GM18505 (cell line): ENCODE measurements around the gene CCL7.

ENCODE experiments used
- ATAC-seq: cut with Tn5 transposase; IDR thresholded peaks from one replicate; pipeline ENCODE4 v1.9.1; 2021; ENCODE audit not compliant: unreplicated experiment
- POLR2A ChIP-seq: IDR thresholded peaks from 4 replicates; pipeline ENCODE4 v1.6.1; 2011; ENCODE audit warnings: borderline replicate concordance; ENCODE audit not compliant: insufficient read depth, insufficient read length; ENCODE audit errors: extremely low read depth

CCL7 gene

DNA sequence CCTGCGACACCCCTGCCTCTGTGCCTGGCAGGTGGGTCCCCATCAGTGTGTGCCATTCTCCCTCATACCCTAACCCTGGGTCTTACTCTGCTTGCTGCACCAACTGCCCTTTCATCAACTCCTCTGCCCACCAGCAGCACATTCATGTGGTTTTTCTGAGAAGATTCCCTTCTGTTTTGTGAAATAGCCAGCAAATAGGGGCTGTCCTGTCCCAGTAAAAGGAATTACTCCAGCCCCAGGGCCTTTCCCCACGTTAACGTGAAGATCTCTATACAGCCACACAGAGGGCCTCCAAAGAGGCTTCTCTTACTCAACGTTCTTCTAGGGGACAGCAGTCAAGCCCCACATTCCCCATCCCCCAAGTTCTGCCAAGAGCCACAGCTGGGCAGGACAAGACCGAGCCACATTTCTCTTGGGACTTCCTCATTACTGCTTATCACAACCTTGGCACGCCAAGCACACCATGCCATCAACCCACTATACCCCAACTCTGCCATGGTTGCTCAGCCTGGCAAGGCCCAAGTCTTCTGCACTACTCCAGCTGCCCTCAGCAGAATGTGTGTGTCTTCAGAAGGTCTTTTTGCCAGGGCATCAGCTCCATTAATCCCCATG is 33.6 kb upstream of the CCL7 start:
- TF ChIP-seq POLR2A, result no peak
- ATAC-seq, result no peak

DNA sequence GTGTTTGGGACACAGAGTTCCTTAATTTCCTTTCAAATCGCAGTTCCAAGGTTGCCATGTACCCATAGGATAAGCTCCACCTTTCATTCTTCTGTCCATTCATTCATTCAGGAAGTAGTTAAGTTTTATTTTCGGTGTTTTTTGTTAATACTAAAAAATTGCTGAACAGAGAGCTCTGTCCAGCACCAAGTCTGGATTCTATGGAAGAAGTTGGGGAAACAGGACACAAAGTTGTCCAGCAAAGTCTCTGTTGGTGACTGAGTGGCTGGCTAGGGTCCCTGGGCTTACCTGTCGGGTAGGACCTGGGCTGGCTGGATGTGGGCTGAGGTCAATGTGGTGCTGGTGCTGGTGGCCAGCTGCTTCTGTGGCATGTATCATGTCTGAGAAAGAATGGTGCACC is 32.6 kb upstream of the CCL7 start:
- no peak for TF ChIP-seq POLR2A
- ATAC-seq, result no peak

DNA sequence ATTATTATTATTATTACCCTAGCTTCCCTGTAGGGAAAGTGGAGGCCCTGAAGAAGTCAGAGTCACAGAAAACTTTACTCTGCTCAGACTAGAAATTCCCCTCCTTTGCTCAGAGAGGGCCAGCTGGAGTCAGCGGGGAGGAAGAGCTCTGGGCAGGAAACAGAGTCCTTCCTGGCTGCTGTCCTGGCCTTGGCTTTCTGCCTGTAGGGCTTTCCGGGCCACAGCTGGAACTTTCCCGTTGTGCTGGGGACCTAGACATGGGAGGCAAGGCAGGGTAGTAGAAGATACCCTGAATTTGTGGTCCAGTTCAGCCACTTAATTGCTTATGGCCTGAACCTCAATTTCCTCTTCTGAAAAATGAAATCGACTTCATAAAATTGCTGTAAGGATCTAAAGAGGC is 29.0 kb upstream of the CCL7 start:
- no peak for TF ChIP-seq POLR2A
- ATAC-seq, result no peak

DNA sequence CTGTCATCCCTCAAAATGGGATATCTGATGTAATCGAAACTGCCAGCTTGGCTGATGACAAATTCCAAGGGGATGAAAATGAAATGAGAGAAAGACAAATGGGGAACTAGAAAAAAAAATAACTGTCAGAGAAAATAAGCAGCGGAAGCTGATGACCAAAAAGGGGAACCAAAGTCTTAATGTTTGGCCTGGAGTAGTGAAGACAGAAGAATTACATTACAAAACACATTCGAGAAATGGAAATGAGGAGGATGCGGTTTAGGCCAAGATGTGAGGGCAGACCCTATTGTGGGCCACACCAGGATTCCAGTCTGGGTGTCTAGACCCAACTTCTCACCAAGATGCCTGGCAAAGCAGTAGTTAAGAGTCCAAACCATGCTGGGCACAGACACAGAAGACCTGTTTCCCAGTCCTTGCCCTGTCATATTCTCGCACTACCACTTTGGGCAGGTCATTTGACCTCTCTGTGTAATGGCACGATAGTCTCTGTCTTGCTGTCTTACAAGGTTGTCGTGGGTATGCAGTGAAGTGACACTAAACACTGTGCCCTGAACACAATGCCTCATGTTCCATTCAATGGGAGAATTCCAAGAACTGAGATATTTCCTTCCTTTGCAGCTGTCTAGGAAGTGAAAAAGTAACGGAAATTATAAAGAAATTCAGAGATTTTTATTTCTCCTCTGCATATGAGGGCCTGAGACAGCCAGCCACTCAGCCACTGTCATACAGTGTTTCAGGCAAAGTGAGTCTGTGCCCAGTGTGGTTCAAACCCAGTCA is 27.2 kb upstream of the CCL7 start:
- no peak for TF ChIP-seq POLR2A
- no peak for ATAC-seq

DNA sequence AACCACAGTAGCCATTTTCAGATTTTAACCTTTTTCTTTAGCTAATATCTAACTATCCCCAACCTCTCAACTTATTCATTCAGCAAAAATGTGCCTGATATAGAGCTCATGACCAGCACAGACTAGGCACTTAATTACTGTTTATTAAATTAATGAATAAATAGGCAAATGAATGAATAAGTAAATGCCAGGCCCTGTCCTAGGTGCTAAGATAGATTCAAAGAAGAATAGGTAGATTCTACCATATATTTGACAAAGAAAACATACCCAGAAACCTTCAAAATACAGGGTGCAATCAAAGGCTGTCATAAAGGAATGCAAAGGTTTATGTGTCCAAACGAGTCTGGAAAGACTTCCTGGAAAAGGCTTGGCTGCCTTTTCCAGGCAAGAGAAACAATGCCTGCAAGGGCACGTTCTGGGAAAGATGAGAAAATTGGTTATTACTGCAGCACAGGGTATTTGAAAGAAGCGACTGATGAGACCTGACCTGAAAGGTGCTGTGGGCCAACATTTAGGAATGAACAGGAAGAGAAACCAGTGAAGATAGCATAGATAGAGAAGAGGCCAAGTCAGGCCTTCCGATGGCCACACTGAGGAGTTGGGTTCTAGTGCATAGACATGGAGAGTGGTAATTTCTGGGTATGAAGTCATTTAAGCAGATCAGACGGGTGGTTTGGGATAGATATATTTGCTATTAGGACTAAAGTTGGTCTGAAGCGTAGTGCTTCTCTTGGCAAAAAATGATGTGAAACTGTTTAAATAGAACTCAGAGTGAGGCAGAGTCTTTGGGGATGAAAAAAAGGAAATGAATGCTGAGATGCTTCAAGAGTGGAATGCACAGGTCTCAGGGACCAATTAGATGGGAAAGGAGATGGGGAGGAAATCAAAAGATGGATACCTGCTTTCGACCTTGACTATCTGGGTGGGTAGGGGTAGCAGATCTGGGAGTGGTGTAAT is 26.4 kb upstream of the CCL7 start:
- no peak for TF ChIP-seq POLR2A
- ATAC-seq, result no peak

DNA sequence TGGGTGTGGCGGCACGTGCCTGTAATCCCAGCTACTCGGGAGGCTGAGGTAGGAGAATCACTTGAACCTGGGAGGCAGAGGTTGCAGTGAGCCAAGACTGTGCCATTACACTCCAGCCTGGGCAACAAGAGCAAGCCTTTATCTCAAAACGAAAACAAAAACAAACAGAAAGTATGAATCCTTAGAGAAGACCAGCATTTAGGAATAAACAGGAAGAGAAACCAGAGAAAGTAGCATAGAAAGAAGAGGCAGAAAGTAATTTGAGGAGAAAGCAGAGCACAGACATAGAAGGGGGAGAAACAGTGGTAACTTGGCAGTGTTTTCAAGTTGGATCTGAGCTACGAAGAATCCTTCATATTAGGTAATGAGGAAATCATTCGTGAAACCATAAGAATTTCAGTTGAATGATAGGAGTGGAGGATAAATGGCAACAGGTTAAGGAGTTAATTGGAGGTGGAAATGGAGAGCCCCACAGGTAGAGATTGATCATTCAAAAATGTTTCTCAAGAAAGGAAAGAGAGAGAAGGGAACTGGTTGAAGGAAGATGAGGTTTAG is 24.6 kb upstream of the CCL7 start:
- ATAC-seq, result no peak
- no peak for TF ChIP-seq POLR2A

GRCh38 chr17:34246446-34246845 is 23.6 kb upstream of the CCL7 start:
- no peak for TF ChIP-seq POLR2A
- no peak for ATAC-seq

GRCh38 chr17:34246881-34247280 is 23.1 kb upstream of the CCL7 start:
- TF ChIP-seq POLR2A, result no peak
- ATAC-seq, result no peak

DNA sequence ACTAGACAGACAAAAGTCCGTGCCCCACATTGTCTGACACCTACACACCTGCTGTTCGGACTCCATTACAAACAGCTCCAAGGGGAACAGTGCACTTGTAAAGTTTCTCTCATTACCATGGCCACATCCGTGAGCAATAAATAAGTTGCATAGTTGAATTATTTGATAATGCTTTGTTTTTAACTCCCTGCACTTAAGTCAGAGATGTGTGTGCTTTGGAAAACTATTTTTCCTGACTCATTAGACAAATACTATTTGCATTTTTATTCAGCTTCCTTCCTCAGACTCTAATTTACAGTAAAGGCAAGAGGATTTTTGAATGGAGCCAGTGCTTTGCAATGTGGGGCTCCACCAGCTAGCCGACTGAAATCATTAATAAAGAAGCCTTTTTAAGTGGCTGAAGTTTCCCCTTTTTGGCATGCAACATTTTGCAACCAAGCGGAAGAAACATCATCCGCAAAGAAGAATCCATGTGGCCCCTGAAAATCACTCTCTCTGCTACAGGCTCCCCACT is 21.5 kb upstream of the CCL7 start:
- TF ChIP-seq POLR2A, result no peak
- no peak for ATAC-seq

DNA sequence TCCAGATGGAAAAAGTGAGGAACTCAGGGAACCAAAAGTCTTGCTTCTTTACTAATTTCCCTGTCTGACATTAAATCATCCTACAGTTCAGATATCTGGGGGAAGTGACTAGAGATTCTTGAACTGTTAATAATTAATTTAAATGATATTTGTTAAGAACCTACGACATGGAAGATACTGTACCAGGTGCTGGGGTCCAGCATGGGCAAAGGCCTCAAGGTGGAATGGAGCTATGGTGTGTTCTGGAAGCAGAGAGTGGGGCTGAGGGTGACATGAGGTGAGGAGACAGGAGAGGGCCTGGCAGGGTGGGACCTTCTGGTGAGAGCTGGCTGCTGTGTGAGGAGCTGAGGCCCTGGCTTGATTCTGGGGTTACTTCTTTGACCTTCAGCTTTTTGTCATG is 21.0 kb upstream of the CCL7 start:
- TF ChIP-seq POLR2A, result no peak
- ATAC-seq, result no peak

GRCh38 chr17:34249478-34249877 is 20.5 kb upstream of the CCL7 start:
- no peak for ATAC-seq
- TF ChIP-seq POLR2A, result no peak

DNA sequence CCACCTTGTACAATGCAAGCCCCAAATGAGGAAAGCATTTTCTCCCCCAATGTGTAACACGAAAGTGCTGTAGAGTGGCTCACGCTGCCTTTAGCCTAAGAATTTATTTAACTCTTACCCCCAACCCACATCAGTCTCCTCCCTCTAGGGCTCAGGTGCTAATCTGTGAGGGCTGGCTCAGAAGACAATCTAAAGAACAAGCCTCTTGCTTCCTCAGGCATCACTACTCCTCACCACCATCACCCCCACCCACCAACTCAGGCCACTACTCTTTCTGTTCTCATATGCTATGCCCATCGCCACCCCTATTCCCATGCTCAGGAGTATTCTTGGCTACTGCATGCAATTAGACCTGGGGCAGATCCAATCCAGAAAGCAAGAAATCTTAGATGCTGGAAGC is 18.8 kb upstream of the CCL7 start:
- TF ChIP-seq POLR2A, result no peak
- ATAC-seq, result no peak

DNA sequence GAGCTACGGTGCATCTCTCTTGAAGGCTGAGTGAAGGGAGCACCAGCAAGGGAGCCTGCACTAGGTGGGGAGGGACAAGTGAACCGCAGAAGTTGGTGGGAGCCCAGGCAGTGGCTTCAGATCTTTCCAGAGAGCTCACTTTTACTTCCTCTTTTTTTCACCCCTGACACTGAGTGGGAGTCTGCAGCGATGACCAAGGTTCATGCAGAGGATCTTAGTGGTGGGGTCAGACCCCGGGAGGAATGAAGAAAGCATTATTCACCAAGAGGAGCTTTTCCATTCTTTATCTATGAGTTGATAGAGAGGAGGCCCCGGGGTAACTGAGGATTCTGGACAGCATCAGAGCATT is 18.0 kb upstream of the CCL7 start:
- no peak for TF ChIP-seq POLR2A
- ATAC-seq, result no peak
